PFSK-1 (cell line): ENCODE data around the gene CD28.

Experiments used
- FOXP2 ChIP-seq: optimal IDR thresholded peaks from 2 replicates; pipeline ENCODE3; 2011; ENCODE audit warnings: borderline replicate concordance, control low read depth, inconsistent platforms; ENCODE audit not compliant: insufficient read depth; ENCODE audit errors: extremely low read length, extremely low read depth
- POLR2AphosphoS5 ChIP-seq: IDR thresholded peaks from 2 replicates; pipeline ENCODE4 v1.6.1; 2012; ENCODE audit warnings: low read depth, mild to moderate bottlenecking, control low read depth, low read length, moderate library complexity
- REST ChIP-seq, 2 experiments: IDR thresholded peaks; 2 replicates each; pipeline versions ENCODE4 v1.6.1 to v1.8.0; 2011 to 2012; ENCODE audit warnings: low read depth in 2 of 2, low read length in 2 of 2, control low read depth in 1 of 2, inconsistent platforms in 1 of 2, mild to moderate bottlenecking in 1 of 2, moderate library complexity in 1 of 2; ENCODE audit not compliant: insufficient read depth in 1 of 2
- SIN3A ChIP-seq: IDR thresholded peaks from 2 replicates; pipeline ENCODE4 v1.6.1; 2012; ENCODE audit warnings: mild to moderate bottlenecking, low read length, moderate library complexity, borderline replicate concordance; ENCODE audit not compliant: insufficient read depth
- TAF1 ChIP-seq: IDR thresholded peaks from 2 replicates; pipeline ENCODE4 v1.6.1; 2012; ENCODE audit warnings: low read length, control low read depth, borderline replicate concordance; ENCODE audit not compliant: insufficient read depth

The CD28 gene

DNA sequence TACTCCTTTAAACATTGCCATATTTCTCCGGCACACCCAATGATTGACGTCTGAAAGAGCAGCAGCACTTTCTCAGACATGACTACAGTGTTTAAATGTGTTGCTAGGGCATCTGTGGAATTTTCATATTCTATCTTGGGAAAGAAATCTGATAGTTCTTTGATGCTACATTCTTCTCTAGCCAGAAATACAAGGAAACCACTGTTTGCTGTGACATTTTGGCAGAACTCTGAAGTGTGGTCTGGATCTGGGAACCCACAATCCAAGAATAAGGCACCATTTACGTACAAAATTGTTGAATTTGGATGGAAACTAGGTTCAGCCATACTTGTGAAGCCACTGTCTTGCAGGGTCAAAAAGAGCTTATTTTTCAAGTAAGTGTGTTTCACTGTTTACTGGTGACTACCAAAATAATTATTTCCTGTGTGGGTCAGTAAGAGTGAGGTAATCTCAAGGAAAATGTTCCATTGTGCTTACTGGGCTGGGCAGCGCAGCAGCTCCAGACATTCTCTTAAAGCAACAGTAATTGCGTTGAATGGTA is 21.3 kb upstream of the CD28 start:
- TF ChIP-seq REST (IDR thresholded peaks at IDR 0.05; ENCODE audit: insufficient read depth in 1 of 2, low read depth in 2 of 2, low read length in 2 of 2), result no peak
- TF ChIP-seq POLR2AphosphoS5, result no peak
- TF ChIP-seq TAF1, result no peak
- no peak for TF ChIP-seq FOXP2
- TF ChIP-seq SIN3A, result no peak

DNA sequence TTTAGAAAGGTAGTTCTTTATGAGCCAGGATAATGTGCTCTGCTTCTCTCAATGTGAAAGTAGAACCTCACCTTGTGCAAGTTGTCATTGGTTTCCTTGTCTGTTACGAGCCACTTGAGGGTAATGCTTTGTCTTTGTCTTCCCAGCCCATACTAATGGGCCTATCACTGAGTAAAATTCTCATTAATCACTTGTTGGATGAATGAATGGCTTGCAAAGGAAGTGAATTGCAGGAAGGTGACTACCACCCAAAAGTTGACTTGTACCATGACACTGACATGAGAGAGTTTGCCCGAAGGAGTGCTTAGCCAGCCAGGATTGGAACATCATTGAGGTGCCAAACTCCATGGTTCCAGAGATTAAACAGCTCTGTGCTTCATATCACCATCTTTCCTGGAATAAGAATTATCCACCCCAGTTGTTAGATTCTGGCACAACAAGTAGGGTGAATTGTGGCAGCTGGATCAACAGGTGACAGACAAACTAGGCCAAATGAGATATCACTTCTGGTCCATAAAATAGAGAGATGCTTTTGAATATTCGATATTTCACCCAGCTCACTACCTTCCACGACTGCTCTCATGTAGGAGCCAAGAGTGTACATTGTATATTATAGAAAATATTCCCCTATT is 20.5 kb upstream of the CD28 start:
- TF ChIP-seq TAF1, result no peak
- no peak for TF ChIP-seq REST (IDR thresholded peaks at IDR 0.05; ENCODE audit: insufficient read depth in 1 of 2, low read depth in 2 of 2, low read length in 2 of 2)
- TF ChIP-seq SIN3A, result no peak
- no peak for TF ChIP-seq FOXP2
- TF ChIP-seq POLR2AphosphoS5, result no peak

GRCh38 chr2:203687165-203687564 is 19.3 kb upstream of the CD28 start:
- TF ChIP-seq POLR2AphosphoS5 (no peak), REST (IDR thresholded peaks at IDR 0.05; ENCODE audit: insufficient read depth in 1 of 2, low read depth in 2 of 2, low read length in 2 of 2) (no peak), TAF1 (no peak), FOXP2 (no peak), SIN3A (no peak)

GRCh38 chr2:203688798-203689197 is 17.6 kb upstream of the CD28 start:
- TF ChIP-seq TAF1, result no peak
- TF ChIP-seq FOXP2, result no peak
- TF ChIP-seq SIN3A, result no peak
- no peak for TF ChIP-seq POLR2AphosphoS5
- TF ChIP-seq REST (IDR thresholded peaks at IDR 0.05; ENCODE audit: insufficient read depth in 1 of 2, low read depth in 2 of 2, low read length in 2 of 2), result no peak
